A549 (cell line): Measurements from ENCODE around the gene ANK3. TPM values are rescaled to one million over a fixed set of nuclear protein-coding genes. Genes with fewer than 3 reads are reported as not detected.

ENCODE experiments used
- ATAC-seq, 2 experiments: fragments of 200-7000 bp in 1 of 2; fragments of >200 bp in 1 of 2; cut with Nextera tagmentation in 1 of 2; cut with Tn5 transposase in 1 of 2; 3 replicates each; pipeline versions ENCODE4 v1.8.0 to v1.9.1; 2018 to 2020; ENCODE audit warnings: mild to moderate bottlenecking in 1 of 2, moderate library complexity in 1 of 2
- CTCF ChIA-PET: fragments of 300-600 bp; sonication (Branson Sonifier 250); formaldehyde crosslinking; extraction: SDS; loops from one replicate; lab custom pipeline; 2021; ENCODE audit warnings: antibody characterized with exemption, inconsistent platforms; lab: Yijun Ruan, JAX
- POLR2A ChIA-PET: fragments of 350-600 bp; formaldehyde crosslinking; extraction: SDS; loops from one replicate; lab custom pipeline; 2021; ENCODE audit warnings: antibody characterized with exemption, inconsistent platforms; lab: Yijun Ruan, JAX
- DNase-seq, 2 experiments: peaks; one replicate each; pipeline versions ENCODE4 v3.0.0 to v3.0.0-alpha.2; 2011 to 2016; ENCODE audit warnings: low read depth in 1 of 2, low spot score in 1 of 2
- FAIRE-seq: peaks from 2 replicates; lab custom pipeline; 2011; peaks lifted over from hg19 to GRCh38; lab: Jason Lieb, UNC
- H3K27ac ChIP-seq, 2 experiments: fragments of >200 bp; sonication (Bioruptor Twin); formaldehyde crosslinking; 3 replicates each; pipeline ENCODE4 v1.5.1; 2016 to 2017
- H3K4me1 ChIP-seq: fragments of >200 bp; sonication (Bioruptor Twin); formaldehyde crosslinking; 3 replicates; pipeline ENCODE4 v1.6.1; 2016
- H3K4me2 ChIP-seq: fragments of >200 bp; sonication (Bioruptor Twin); formaldehyde crosslinking; 3 replicates; pipeline ENCODE4 v1.6.1; 2016
- H3K4me3 ChIP-seq: fragments of >200 bp; sonication (Bioruptor Twin); formaldehyde crosslinking; 3 replicates; pipeline ENCODE4 v1.5.1; 2016
- H3K9me3 ChIP-seq: fragments of >200 bp; sonication (Bioruptor Twin); formaldehyde crosslinking; 3 replicates; pipeline ENCODE4 v1.6.1; 2016
- CBX8 ChIP-seq: fragments of 200-600 bp; sonication (generic); IDR thresholded peaks from 2 replicates; pipeline ENCODE4 v1.6.1; 2016
- CEBPB ChIP-seq, 2 experiments: fragments of >200 bp in 1 of 2; sonication (Bioruptor Twin) in 1 of 2; formaldehyde crosslinking in 1 of 2; IDR thresholded peaks; 2 replicates each; pipeline ENCODE4 v1.6.1; 2012 to 2016
- CHD4 ChIP-seq: fragments of 200-600 bp; sonication (generic); IDR thresholded peaks from 2 replicates; pipeline ENCODE4 v1.6.1; 2016; ENCODE audit warnings: antibody characterized with exemption, mild to moderate bottlenecking, borderline replicate concordance
- EHF ChIP-seq: fragments of 250-450 bp; sonication (Bioruptor Pico); IDR thresholded peaks from 2 replicates; pipeline ENCODE4 v1.5.0; 2020; ENCODE audit warnings: mild to moderate bottlenecking
- FOSB ChIP-seq: fragments of 250-450 bp; sonication (Bioruptor Pico); IDR thresholded peaks from 2 replicates; pipeline ENCODE4 v1.5.0; 2020; ENCODE audit warnings: mild to moderate bottlenecking, moderate library complexity
- HEYL ChIP-seq: fragments of 250-450 bp; sonication (Bioruptor Pico); IDR thresholded peaks from 2 replicates; pipeline ENCODE4 v1.8.0; 2021; ENCODE audit warnings: mild to moderate bottlenecking, moderate library complexity
- HOXA7 ChIP-seq: fragments of 250-450 bp; sonication (Bioruptor Pico); IDR thresholded peaks from 2 replicates; pipeline ENCODE4 v1.5.0; 2020; ENCODE audit warnings: mild to moderate bottlenecking, moderate library complexity
- HOXB13 ChIP-seq: fragments of 250-450 bp; sonication (Bioruptor Pico); IDR thresholded peaks from 2 replicates; pipeline ENCODE4 v1.5.0; 2020; ENCODE audit warnings: low read depth, mild to moderate bottlenecking, moderate library complexity
- HOXB5 ChIP-seq: fragments of 250-450 bp; sonication (Bioruptor Pico); IDR thresholded peaks from 2 replicates; pipeline ENCODE4 v1.5.0; 2020; ENCODE audit warnings: mild to moderate bottlenecking, moderate library complexity
- JUN ChIP-seq, 2 experiments: fragments of >200 bp; sonication (Bioruptor Twin); formaldehyde crosslinking; IDR thresholded peaks; 2 replicates in 1 of 2; 3 replicates in 1 of 2; pipeline ENCODE4 v1.6.1; 2016 to 2017
- KDM5A ChIP-seq: fragments of 200-600 bp; sonication (generic); IDR thresholded peaks from 2 replicates; pipeline ENCODE4 v1.6.1; 2016; ENCODE audit warnings: antibody characterized with exemption, mild to moderate bottlenecking
- NFE2L2 ChIP-seq: fragments of 150-350 bp; conservative IDR thresholded peaks from 2 replicates; pipeline ENCODE4 v1.6.1; 2014; ENCODE audit warnings: low read length
- NPAS2 ChIP-seq: fragments of 250-450 bp; sonication (Bioruptor Pico); IDR thresholded peaks from 2 replicates; pipeline ENCODE4 v1.8.0; 2022; ENCODE audit warnings: mild to moderate bottlenecking, moderate library complexity, borderline replicate concordance
- PHF8 ChIP-seq: fragments of 200-600 bp; sonication (generic); IDR thresholded peaks from 2 replicates; pipeline ENCODE4 v1.6.1; 2016; ENCODE audit warnings: low read depth, mild to moderate bottlenecking, antibody characterized with exemption, moderate library complexity, borderline replicate concordance
- POLR2AphosphoS2 ChIP-seq: conservative IDR thresholded peaks from 2 replicates; pipeline ENCODE4 v1.6.1; 2012; ENCODE audit warnings: low read length, improper control_type of control experiment, inconsistent platforms
- RARB ChIP-seq: fragments of 250-450 bp; sonication (Bioruptor Pico); IDR thresholded peaks from 2 replicates; pipeline ENCODE4 v1.8.0; 2021; ENCODE audit warnings: mild to moderate bottlenecking, moderate library complexity
- SMC3 ChIP-seq: fragments of >200 bp; sonication (Bioruptor Twin); formaldehyde crosslinking; IDR thresholded peaks from 3 replicates; pipeline ENCODE4 v1.6.1; 2018; ENCODE audit warnings: inconsistent platforms
- SREBF2 ChIP-seq: fragments of 450-650 bp; IDR thresholded peaks from 2 replicates; pipeline ENCODE4 v1.6.1; 2014; ENCODE audit warnings: mild to moderate bottlenecking, moderate library complexity
- TP53 ChIP-seq: fragments of 250-450 bp; sonication (Bioruptor Pico); IDR thresholded peaks from 2 replicates; pipeline ENCODE4 v1.5.0; 2021; ENCODE audit warnings: mild to moderate bottlenecking, moderate library complexity
- ZSCAN20 ChIP-seq: fragments of 250-450 bp; sonication (Bioruptor Pico); IDR thresholded peaks from 2 replicates; pipeline ENCODE4 v1.8.0; 2022; ENCODE audit warnings: mild to moderate bottlenecking, moderate library complexity
- WGBS: methylation state at CpG from one replicate; pipeline ENCODE4 v1.1.6; 2017; ENCODE audit errors: missing lambda C conversion rate; 5-methylcytosine and 5-hydroxymethylcytosine counted together
- polyA plus RNA-seq, 4 experiments: library from polyadenylated mRNA; depleted of rRNA in 3 of 4; stranded (reverse); fragments of >200 nt; fragmentation: RNase III in 1 of 4; extraction: RNeasy Plus Mini Kit Qiagen cat#74134 plus additional on column Dnase treatment in 1 of 4; gene quantifications; 2 replicates in 3 of 4; 3 replicates in 1 of 4; pipeline ENCODE4 v1.2.3, GENCODE V29; 2011 to 2017
- TF ChIP-seq, protein P1 (sequence below): fragments of 250-450 bp; sonication (Bioruptor Pico); IDR thresholded peaks from 2 replicates; pipeline ENCODE4 v1.5.0; 2021; ENCODE audit warnings: mild to moderate bottlenecking, moderate library complexity, borderline replicate concordance
- TF ChIP-seq, protein P2 (sequence below): fragments of 150-350 bp; IDR thresholded peaks from 2 replicates; pipeline ENCODE4 v1.6.1; 2014; ENCODE audit warnings: low read depth, mild to moderate bottlenecking, low read length
- TF ChIP-seq, protein P3 (sequence below): IDR thresholded peaks from 2 replicates; pipeline ENCODE4 v1.6.1; 2012
- TF ChIP-seq, protein P4 (sequence below): fragments of >200 bp; sonication (Bioruptor Twin); formaldehyde crosslinking; IDR thresholded peaks from 3 replicates; pipeline ENCODE4 v1.5.1; 2016
- TF ChIP-seq, protein P5 (sequence below): fragments of 250-450 bp; sonication (Bioruptor Pico); IDR thresholded peaks from 2 replicates; pipeline ENCODE4 v1.5.0; 2020; ENCODE audit warnings: low read depth, mild to moderate bottlenecking, moderate library complexity
- TF ChIP-seq, protein P6 (sequence below): fragments of >200 bp; sonication (Bioruptor Twin); formaldehyde crosslinking; IDR thresholded peaks from 3 replicates; pipeline ENCODE4 v1.6.1; 2016

The ANK3 gene
- polyA plus RNA-seq, 2 of the 4 experiments (the other 2 are of a cell fraction), result 0.56 to 5.4 TPM

DNA sequence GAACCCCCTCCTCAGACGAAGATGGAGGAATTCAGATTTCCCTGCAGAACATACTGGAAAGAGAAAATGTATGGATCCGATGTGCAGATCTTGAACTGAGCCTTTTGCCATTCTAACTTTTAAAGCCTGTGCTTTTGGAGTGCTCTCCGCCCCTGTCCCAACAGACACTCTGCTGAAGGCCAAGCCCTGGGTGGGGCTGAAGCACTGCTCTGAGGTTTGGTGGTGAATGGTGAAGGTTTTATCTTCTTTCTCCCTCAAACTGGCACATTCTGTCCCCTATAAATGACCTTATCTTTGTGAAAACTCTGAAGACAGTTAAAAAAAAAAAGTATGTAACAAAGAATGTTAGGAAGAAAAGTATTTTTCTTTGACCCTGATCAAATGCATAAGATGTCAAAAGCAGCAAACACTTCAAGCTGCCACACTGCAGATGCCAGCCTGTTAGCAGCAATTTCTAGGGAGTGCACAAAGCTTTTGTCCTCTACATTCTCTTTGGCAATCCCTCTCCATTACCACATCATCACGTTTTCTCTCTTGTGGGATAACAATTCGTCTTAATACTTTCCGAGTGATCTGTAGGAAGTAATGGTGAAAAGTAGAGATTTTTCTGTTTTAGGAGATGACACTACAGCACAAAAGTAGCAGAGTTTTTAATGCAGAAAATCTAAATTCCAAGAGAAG, 346.0 kb downstream of the ANK3 start (continued):
- TF ChIP-seq, protein P1, sequence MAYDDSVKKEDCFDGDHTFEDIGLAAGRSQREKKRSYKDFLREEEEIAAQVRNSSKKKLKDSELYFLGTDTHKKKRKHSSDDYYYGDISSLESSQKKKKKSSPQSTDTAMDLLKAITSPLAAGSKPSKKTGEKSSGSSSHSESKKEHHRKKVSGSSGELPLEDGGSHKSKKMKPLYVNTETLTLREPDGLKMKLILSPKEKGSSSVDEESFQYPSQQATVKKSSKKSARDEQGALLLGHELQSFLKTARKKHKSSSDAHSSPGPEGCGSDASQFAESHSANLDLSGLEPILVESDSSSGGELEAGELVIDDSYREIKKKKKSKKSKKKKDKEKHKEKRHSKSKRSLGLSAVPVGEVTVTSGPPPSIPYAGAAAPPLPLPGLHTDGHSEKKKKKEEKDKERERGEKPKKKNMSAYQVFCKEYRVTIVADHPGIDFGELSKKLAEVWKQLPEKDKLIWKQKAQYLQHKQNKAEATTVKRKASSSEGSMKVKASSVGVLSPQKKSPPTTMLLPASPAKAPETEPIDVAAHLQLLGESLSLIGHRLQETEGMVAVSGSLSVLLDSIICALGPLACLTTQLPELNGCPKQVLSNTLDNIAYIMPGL (CRISPR knock-in tag), result no peak

DNA sequence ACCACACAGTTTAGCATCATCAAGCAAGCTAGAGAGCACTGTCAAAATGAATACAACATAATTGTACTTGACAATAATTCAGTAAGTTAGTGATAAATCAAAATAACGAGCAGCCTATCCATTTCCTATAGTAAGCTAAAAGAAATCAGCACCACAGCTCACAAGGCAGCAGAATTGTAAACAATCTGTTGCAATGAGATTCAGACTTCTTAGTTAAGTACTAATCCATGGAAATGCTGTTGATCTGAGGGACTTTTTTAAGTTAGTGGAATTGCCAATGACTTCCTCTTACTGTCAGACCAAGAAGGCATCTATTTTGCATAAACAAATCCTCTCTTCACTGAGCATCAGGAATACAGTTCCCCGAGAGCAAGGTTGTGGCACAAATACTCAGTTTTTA, 346.8 kb downstream of the ANK3 start:
- ChIA-PET POLR2A (no interaction called here), CTCF (no interaction called here)
- Histone ChIP-seq H3K27ac (no peak overlapping the region), H3K4me3 (no peak overlapping the region), H3K4me1 (no peaks in the 10 kb centered on the region), H3K4me2 (no peak overlapping the region), H3K9me3 (no peaks in the 10 kb centered on the region)
- TF ChIP-seq, protein P2, sequence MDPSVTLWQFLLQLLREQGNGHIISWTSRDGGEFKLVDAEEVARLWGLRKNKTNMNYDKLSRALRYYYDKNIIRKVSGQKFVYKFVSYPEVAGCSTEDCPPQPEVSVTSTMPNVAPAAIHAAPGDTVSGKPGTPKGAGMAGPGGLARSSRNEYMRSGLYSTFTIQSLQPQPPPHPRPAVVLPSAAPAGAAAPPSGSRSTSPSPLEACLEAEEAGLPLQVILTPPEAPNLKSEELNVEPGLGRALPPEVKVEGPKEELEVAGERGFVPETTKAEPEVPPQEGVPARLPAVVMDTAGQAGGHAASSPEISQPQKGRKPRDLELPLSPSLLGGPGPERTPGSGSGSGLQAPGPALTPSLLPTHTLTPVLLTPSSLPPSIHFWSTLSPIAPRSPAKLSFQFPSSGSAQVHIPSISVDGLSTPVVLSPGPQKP, result no peak
- TF ChIP-seq CEBPB (IDR thresholded peaks at IDR 0.05) (no peak), HOXA7 (CRISPR knock-in tag) (no peak), TP53 (CRISPR knock-in tag) (no peak), POLR2AphosphoS2 (no peak), SMC3 (no peak), FOSB (CRISPR knock-in tag) (no peak), SREBF2 (no peak), HOXB13 (CRISPR knock-in tag) (no peak), EHF (CRISPR knock-in tag) (no peak), NPAS2 (CRISPR knock-in tag) (no peak), HOXB5 (CRISPR knock-in tag) (no peak), JUN (IDR thresholded peaks at IDR 0.05) (no peak)
- TF ChIP-seq, protein P3, sequence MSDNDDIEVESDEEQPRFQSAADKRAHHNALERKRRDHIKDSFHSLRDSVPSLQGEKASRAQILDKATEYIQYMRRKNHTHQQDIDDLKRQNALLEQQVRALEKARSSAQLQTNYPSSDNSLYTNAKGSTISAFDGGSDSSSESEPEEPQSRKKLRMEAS, result no peak
- TF ChIP-seq, protein P4, sequence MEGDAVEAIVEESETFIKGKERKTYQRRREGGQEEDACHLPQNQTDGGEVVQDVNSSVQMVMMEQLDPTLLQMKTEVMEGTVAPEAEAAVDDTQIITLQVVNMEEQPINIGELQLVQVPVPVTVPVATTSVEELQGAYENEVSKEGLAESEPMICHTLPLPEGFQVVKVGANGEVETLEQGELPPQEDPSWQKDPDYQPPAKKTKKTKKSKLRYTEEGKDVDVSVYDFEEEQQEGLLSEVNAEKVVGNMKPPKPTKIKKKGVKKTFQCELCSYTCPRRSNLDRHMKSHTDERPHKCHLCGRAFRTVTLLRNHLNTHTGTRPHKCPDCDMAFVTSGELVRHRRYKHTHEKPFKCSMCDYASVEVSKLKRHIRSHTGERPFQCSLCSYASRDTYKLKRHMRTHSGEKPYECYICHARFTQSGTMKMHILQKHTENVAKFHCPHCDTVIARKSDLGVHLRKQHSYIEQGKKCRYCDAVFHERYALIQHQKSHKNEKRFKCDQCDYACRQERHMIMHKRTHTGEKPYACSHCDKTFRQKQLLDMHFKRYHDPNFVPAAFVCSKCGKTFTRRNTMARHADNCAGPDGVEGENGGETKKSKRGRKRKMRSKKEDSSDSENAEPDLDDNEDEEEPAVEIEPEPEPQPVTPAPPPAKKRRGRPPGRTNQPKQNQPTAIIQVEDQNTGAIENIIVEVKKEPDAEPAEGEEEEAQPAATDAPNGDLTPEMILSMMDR, result no peak
- TF ChIP-seq, protein P5, sequence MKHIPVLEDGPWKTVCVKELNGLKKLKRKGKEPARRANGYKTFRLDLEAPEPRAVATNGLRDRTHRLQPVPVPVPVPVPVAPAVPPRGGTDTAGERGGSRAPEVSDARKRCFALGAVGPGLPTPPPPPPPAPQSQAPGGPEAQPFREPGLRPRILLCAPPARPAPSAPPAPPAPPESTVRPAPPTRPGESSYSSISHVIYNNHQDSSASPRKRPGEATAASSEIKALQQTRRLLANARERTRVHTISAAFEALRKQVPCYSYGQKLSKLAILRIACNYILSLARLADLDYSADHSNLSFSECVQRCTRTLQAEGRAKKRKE (CRISPR knock-in tag), result no peak
- FAIRE-seq (no peak), DNase-seq (no peak), ATAC-seq (no peak)
- 46% methylated on average over 2 of the region's 2 CpGs for WGBS

DNA sequence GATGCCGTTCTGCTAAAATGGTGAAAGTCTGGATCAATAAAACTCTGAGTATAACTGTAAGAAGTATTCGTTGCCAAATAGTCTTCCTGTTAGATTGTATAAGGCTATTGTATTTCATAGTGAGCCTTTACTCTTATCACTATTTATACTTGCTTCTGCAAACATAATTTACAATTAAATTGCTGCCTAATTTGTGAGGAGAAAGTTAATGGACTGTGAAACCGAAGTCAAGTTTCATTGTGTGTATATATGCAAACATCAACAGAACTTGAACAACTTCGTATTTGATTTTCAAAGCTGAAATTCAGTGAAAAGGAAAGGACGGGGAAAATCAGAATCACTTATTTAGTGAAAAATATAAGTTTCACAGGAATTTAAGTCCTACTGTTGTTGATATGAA, 347.4 kb downstream of the ANK3 start:
- WGBS, result 31% methylated on average over 5 of the region's 5 CpGs
- Histone ChIP-seq H3K9me3 (no peaks in the 10 kb centered on the region), H3K4me2 (no peak overlapping the region), H3K4me3 (no peak overlapping the region), H3K4me1 (no peaks in the 10 kb centered on the region), H3K27ac (no peak overlapping the region)
- no peak for ATAC-seq
- ChIA-PET POLR2A (no interaction called here), CTCF (no interaction called here)
- DNase-seq, result no peak
- FAIRE-seq, result no peak
- TF ChIP-seq POLR2AphosphoS2 (no peak), KDM5A (no peak), RARB (no peak), CHD4 (no peak), PHF8 (no peak), NFE2L2 (no peak), ZSCAN20 (no peak), HEYL (no peak), CBX8 (no peak)
- TF ChIP-seq, protein P4, result no peak
- TF ChIP-seq, protein P6, sequence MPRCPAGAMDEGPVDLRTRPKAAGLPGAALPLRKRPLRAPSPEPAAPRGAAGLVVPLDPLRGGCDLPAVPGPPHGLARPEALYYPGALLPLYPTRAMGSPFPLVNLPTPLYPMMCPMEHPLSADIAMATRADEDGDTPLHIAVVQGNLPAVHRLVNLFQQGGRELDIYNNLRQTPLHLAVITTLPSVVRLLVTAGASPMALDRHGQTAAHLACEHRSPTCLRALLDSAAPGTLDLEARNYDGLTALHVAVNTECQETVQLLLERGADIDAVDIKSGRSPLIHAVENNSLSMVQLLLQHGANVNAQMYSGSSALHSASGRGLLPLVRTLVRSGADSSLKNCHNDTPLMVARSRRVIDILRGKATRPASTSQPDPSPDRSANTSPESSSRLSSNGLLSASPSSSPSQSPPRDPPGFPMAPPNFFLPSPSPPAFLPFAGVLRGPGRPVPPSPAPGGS, result no peak
